HG03460 (cell line): ENCODE data around the gene REC114.
"Not testable (repeated sequence)": the region's sequence is repeated elsewhere in the genome, so short reads cannot be mapped to it uniquely, and the experiment has no call there.

ENCODE experiments used
- ATAC-seq: cut with Tn5 transposase; IDR thresholded peaks from one replicate; pipeline ENCODE4 v1.9.1; 2021; ENCODE audit not compliant: unreplicated experiment

The REC114 gene

DNA sequence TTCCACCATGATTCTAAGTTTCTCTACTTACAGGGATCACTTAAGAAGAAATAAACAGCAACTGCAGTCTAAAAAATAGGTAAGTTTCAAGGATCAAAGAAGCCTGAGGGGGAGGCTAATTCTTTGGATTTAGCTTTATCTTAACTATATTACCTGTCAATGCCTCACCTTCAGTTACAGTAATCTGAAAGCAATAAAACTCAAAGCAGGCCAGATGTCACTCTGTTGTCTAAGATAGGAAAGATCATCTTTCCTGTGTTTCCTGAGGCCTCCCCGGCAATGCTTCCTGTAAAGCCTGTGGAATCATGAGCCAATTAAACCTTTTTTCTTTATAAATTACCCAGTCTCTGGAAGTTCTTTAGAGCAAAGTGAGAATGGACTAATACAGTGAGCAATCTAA, 130.1 kb downstream of the REC114 start:
- ATAC-seq: no peak

DNA sequence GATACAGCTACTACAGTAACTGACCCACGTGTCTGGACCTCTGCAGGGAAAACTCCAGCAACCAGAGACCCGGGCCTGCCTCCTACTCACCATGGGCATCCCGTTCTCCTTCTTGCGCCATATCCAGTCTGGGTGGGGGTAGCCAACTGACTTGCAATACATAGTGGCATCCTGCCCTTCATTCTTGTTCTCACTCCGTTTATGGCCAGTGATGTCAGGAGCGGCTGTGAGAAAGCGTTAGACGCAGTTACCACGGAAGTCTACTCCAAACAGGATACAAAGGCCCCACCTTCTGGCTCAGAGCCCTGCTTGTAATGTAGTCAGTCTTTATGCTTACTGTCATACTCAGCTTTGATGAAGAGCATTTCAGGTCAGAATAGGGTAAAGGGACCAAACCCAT, 130.6 kb downstream of the REC114 start:
- ATAC-seq: no peak

DNA sequence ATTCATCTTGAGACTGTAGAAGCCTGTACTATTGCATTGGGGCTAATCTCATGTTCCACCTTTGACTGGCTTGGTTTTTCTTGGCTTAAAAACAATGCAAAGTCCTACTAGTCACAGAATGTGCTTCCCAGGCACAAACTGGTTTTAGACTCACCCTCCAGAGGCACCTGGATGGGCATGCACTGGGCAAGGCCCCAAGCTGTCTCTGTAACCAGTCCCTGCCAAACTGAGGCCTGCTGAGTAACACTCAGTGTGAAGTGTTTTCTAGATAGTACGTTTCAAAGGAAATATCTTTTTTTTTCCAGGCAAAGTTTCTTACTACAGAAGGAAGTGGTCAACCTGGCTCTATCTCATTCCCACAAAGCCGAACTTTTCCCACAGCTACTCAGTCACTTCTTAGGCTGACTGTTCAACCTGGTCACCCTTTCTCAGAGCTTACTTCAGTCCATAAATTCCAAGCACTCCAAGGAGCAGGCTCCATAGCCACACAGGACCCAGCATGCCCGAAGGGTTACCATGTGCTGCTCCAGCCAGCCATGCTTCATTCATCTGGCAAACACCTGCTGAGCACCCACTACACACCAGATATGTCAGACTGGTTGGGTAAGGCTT, 132.8 kb downstream of the REC114 start:
- no peak for ATAC-seq

DNA sequence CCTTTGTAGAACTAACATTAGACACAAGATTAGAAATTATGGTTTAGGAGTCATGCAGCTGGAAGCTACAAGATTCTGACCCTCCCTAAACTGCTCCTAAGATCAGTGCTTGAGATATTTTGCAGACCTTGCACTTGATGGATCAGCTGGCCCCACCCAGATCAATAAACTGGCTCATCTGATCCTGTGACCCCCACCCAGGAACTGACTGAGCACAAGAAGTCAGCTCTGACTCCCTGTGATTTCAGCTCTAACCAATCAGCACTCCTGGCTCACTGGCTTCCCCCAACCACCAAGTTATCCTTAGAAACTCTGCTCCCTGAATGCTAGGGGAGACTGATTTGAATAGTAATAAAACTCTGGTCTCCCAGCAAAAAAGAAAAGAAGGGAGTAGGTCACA, 134.6 kb downstream of the REC114 start:
- ATAC-seq: not testable (repeated sequence)

DNA sequence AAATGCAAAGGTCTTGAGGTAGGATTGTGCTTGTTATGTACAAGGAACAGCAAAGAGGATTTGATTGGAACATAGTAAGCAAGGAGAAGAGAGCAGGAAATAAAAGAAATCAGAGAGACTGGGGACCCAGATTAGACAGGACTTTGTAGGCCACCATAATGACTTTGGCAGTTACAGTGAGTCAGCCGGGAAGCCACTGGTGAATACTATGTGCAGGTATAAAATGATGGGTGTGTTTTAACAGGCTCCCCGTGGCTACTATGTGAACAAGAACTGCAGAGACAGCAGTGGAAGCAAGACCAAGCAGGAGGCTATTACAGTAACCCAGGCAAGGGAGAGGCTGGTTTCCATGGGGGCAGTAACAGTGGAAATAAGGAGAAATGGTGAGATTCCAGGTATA, 135.1 kb downstream of the REC114 start:
- ATAC-seq: no peak

DNA sequence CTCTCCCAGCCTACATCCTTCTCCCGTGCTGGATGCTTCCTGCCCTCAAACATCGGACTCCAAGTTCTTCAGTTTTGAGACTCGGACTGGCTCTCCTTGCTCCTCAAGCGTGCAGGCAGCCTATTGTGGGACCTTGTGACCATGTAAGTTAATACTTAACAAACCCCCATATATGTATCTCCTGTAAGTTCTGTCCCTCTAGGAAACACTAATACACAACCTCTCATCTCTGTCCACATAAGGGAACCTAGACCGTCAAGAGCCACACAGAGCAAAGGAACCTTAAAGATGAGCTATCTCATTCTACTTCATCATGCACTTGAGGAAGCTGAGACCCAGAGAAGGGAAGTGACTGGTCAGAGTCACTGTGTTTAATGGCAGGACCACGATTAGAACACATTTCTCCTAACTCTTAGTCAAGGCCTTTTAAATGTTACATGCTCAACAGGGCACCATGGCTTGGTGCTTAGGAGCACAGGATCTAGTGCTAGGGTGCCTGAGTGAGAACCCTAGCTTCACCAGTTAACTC, 140.0 kb downstream of the REC114 start:
- ATAC-seq: no peak

DNA sequence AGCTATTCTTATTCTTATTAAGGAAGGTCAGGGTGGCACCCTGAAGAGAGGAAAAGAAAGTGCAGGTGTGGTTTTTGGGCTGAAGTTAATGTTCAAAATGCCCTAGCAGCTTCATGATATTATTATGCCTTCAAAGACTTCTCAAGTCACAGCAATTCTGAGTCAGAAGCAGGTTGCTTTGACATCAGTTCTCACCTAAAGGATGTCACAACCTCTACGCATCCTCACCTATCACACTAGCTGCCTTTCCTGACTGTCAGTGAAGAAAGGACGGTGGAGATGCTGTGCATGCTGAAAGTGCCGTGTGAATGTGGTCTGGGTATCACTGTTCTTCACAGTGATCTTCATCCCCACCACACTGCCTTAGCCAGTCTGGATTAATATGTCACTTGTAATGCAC, 140.6 kb downstream of the REC114 start:
- no peak for ATAC-seq

DNA sequence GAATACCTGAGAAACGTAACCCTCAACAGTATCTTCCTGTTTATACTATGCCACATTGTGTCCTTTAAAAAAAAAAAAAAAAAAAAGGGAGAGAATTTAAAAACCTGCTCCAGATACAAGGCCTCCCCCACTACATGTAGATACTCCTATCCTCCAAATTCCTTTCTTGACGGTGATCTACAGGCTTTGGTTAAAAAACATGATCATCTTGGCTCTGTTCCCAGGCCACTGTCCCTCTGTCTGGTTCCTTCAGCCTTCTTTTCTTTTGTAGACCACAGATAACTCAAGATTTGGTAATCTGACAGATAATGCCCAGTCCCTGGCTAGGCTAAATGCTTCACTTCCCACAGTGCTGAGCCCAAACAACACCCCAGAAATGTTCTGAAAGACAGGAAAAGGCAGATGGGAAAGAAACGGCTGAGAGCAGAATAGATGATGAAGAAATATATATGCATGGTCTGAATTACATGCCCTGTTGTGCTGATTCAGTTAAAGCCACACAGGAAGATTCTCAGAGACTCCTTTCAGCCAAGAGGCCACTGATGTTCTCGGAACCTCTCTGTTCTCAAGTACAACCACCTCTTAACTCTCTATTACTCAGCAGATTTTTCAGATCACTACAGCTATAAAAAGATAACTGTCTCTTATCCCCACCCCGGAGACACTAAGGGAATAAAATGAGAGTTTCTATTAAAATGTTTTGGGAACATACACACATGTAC, 141.9 kb downstream of the REC114 start:
- no peak for ATAC-seq

DNA sequence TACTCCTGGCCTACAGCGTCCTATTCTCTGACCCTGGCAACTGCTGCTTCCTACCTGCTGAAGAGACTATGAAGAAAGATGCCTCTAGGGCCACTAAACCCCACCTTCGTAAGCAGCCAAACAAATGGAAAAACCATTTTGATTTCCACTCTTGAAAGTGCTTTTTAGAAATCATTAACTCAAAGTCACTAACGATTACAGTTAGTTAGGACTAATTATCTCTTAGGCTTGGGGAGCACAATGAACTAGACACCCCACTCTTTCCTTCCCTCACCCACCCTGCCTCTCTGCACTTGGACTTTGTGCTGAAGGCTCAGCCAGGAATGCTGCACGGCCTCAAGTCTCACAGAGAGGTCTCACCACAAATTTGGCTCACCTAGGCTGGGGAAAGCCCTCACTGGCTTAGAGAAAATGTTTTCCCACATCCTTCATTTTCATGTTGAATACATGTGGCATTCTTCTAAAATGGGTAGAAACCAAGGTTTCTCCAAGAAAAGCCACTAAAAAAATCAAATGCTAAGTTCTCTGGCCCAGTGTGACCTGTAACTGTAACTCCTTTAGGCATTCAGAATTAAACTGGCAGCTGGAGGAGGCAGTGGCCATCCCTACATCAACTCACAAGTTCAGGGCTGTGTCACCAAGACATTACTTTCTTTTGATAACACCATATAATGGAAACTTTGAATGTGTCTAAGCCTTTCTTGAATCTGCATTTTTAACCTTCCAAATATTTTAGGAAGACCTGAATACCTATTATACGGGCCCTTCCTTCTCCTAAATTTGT, 143.1 kb downstream of the REC114 start:
- ATAC-seq: no peak

DNA sequence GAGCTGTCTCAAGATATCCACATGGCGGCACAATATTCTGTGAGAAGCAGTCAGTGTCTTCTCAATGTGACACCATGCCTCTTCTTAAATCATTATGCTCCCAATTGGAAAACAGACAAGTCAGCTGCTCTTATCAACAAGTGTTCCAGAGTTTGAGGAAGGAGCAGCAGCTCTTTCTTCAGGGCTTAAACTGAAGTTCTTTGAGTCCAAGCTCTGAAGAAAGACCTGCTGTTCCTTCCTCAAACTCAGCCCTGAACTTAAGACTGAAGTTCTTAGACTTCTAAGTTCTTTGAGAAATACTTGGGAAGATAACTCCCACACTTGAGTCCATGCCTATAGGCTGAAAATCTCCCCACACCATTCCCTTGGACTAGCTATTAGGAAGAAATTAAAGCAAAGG, 146.8 kb downstream of the REC114 start:
- no peak for ATAC-seq

DNA sequence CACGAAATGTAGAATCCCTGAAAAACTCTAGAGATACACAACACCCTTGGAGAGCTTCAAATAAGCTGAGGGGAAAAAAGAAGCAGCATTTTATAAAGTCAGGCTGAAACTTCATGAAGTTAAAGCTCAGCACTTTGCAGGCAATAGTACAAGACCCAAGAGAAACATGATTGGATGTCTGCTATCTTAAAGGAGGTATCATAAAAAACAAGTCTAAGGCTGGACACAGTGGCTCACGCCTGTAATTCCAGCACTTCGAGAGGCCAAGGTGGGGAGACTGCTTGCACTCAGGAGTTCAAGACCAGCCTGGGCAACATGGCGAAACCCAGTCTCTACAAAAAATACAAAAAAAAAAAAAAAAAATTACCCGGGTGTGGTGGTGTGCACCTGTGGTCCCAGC, 147.3 kb downstream of the REC114 start:
- no peak for ATAC-seq

DNA sequence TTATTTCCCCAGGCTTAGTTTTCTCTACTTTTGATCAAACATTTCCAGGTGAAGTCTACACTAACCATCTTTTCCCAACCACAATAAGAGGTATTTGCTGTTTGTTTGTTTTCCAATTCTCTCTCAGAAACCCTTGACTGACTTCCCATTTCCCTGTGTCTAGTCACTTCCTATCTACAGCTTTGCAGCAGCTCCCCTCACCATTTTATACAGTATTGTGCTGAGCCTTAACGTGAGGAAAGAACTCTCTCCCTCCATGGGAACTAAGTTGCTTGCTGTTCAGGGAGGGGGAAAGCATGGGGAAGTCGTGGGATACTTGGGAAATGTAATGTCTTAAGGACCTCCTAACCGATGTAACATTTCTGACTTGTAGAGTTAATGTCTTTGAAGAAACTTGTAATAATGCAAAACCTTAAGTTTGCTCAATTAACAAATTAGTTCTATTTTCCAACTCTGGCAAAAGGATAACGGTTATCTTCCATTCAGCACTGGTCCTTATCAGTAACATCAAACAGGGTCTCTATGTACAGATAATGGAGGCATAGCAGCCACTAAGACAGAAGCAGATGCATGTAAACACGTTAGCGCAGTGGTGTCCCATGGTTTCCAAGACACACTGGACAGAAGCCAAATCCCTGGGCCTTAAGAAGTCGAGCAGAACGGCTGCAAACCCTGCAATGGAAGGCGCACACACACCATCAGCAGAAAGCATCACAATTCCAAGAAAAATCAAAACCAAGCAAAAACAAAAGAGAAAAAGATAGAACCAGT, 150.5 kb downstream of the REC114 start:
- ATAC-seq: no peak

DNA sequence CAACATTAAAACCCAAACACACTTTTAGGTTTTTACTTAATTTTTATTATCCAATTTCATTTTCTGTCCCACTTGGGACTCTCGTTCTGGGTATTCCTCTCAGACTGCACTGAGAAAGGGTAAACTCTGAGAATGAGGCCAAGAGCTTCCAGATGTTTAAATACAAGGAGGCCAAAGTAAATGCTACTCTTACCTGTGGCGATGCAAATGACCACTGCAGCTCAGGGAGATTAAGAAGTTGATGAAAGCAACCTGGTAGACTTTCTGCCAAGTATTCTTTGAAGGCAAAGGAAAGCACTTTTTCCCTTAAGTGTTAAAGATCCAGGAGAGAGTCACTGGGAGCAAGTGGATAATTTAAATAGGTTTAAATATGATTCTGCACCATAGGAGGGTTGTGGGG, 151.1 kb downstream of the REC114 start:
- ATAC-seq: no peak

DNA sequence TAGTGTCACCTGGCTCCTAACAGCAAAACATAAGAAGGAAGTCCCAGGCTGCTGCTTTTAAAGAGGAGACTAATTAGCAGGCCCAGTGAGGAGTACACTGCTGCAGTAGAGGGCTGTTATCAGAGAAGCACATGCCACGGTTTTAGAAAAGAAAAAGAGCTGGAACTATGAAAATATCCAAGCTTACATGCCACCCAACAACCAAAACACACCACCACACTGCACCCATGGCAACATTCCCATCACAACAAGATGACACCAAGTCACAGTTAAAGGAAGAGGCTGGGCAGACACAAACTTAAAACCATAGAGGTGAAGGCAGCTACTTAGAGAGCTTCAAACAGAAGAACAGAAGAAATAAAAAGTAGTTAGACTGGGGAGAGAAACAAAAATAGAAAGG, 153.2 kb downstream of the REC114 start:
- no peak for ATAC-seq

DNA sequence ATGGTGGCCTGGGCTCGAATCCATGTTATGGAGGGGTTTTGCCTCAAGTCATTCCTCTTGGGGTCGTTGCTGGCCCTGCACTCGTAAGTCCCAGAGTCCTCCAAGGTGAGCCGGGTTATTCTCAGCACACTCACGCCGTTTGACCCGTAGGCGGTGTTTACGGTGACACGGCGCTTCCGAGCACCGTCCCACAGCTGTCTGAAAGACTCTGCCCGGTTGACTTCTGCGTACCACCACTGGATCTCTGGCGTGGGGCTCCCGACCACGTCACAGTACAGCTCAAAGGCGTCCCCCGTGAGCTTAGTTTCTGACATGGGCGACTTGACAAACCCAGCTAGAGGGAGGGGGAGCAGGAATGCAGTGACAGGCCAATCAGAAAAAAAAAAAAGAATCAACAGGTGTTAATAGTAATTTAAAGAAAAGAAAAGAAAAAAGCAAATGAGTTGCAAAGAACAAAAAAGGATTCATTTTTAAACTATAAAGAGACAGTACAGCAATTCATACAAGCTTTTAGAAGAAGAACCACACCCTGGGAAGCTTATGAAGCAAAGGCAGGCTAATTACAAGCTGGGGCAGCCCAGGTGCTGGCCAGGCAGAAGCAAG, 154.2 kb downstream of the REC114 start:
- ATAC-seq: no peak

DNA sequence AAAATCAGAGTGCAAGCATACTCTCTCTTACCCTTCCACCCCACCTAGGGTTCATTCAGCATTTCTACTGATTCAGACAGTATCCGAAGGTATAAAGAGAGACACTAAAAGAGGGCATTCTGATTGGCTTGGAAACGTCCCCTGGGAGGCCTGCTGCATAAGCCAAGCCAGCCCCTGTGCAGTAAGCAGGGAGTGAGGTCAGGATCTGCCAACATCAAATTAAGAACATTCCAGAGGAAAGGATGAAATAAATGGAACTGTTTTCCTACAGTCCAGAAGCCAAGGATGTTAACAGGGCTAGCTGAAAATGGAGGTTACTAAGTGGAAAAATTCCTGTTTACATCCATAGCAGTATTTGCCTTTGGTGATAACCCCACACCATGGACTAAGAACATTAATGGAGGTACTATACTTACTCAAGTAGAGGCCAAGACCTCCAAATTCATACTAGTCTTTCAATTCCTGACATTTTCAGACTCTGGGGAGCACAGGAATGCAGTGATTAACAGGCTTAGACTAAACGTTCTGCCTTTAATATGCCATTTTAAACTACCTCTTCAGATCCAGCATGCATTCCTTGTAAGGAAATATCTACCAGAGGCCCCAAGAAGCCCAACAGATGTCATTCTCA, 155.7 kb downstream of the REC114 start:
- ATAC-seq: no peak

DNA sequence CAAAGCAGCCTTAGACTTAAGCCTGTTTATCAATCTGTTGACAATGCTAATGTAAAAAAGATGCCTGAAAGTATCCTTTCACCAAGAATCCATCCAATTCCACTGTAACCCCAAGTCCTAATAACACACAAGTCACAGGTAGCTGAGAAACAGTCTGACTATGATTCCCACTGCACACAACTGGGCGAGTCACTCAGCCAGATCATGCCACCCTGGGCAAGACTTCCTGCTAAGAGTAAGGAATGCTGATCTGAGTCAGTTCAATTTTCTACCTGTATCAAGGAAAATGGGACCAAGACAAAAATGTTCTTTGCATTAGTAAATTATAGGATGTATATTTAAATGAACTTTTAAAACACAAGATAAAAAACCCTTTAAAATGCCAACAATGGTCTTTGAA, 157.0 kb downstream of the REC114 start:
- ATAC-seq: no peak

DNA sequence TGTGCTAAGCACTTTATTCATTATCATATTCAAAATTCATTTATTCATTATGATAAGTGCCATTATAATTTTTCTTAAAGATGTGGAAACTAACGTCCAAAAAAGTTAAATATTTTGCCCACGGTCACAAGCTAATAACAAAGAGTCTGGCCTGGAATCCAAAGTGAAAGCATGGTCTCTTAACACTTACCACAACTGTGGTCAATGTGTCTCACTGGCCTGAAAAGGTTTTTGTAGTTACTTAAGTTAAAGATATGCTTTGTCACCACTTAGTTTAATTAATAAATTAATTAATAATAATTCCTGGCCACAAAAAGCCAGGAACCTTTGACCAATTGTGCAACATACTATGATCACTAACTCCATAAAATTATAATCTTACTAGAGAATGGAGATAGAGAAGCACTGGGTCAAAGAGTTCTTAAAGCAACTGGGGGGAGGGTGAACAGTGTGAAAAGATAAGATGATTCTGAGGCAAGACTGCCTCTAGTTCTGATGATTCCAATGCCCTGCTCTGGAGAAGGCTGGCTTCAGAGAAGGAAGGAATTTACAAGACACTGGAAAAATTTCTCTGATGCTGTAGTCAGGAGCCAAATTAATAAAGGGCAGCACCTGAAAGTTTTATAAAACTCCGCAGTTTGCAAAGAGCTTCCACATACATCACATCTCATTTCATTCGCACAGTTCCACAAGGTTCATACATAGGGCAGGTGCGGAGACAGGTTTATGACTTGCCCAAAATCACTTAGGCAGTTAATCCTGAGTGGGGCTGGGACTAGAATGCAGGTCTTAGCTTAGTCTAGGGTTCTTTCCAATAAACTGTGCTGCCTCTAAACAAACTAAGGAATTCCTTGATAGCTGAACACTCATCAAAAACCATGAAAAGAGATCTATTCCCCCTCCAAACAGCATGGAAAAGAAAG, 157.7 kb downstream of the REC114 start:
- ATAC-seq: no peak
